Stomach (tissue), 4 donors: ENCODE data around the gene NOVA2.

Experiments used
- EP300 ChIP-seq: sonication (generic); formaldehyde crosslinking; IDR thresholded peaks from one replicate; pipeline ENCODE4 v1.6.1; 2017; ENCODE audit warnings: antibody characterized with exemption
- POLR2A ChIP-seq, 4 donors: fragments of 450-650 bp; IDR thresholded peaks; one replicate each; pipeline ENCODE4 v1.6.1; 2016; ENCODE audit warnings: antibody characterized with exemption in 4 of 4, control low read depth in 2 of 4, mild to moderate bottlenecking in 1 of 4, moderate library complexity in 1 of 4
- POLR2AphosphoS5 ChIP-seq, 3 donors: sonication (generic); formaldehyde crosslinking; IDR thresholded peaks; one replicate each; pipeline ENCODE4 v1.6.1; 2016; ENCODE audit warnings: antibody characterized with exemption in 3 of 3
- TF ChIP-seq, protein P1 (sequence below), 7 experiments: fragments of 450-650 bp in 4 of 7; fragments of 200-600 bp in 3 of 7; sonication (generic) in 3 of 7; IDR thresholded peaks; one replicate each; pipeline ENCODE4 v1.5.1; 2016 to 2019; ENCODE audit warnings: antibody characterized with exemption in 7 of 7, control low read depth in 2 of 7, mild to moderate bottlenecking in 1 of 7

DNA sequence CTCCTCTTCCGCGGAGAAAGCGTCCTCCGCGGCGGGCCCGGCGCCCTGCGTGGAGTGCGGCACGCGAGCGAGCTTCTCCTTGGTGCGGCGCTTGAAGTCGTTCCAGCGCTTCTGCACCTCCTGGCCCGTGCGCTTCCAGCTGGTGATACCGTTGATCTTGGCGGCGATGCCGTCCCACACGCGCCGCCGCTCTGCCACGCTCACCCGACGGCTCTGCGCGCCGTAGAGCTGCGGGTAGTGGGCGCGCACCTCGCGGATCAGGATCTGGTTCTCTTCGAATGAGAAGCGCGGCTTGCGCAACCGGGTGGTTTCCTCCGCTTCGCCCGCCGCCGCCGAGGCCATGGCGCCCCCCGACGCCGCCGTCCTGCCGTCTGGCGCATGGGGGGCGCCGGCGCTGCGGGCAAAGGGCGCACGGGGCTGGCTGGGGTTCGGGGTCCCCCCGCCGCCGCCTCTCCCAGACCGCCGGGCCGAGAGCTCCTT is 72.2 kb downstream of the NOVA2 start:
- TF ChIP-seq, protein P1, sequence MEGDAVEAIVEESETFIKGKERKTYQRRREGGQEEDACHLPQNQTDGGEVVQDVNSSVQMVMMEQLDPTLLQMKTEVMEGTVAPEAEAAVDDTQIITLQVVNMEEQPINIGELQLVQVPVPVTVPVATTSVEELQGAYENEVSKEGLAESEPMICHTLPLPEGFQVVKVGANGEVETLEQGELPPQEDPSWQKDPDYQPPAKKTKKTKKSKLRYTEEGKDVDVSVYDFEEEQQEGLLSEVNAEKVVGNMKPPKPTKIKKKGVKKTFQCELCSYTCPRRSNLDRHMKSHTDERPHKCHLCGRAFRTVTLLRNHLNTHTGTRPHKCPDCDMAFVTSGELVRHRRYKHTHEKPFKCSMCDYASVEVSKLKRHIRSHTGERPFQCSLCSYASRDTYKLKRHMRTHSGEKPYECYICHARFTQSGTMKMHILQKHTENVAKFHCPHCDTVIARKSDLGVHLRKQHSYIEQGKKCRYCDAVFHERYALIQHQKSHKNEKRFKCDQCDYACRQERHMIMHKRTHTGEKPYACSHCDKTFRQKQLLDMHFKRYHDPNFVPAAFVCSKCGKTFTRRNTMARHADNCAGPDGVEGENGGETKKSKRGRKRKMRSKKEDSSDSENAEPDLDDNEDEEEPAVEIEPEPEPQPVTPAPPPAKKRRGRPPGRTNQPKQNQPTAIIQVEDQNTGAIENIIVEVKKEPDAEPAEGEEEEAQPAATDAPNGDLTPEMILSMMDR (IDR thresholded peaks at IDR 0.05): no peak
- no peak for TF ChIP-seq POLR2AphosphoS5 (IDR thresholded peaks at IDR 0.05)
- TF ChIP-seq POLR2A (IDR thresholded peaks at IDR 0.05): no peak
- no peak for TF ChIP-seq EP300
